Measurements from ENCODE around the gene TAF4B.

TAF4B gene

DNA sequence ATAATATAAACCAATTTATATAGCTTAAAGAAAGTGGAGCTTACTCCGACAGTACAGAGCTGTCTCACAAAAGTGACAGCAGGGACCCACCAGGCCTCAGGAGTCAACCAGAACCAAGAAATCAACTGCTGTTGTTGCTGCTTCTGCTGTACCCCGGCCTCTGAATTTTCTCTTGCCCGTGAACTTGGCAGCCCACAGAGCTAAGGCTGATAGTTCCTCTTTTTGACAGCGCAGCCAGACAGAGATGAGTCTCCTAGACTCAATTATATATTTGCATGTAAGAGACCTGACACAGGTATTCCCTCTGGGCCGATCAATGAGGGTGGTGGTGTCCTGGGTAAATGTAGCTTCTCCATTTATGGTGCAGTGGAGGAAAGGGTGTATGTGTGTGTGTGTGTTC is 212.7 kb downstream of the TAF4B start:
- no peaks in the 10 kb centered on the region for H3K36me3 Mint-ChIP-seq (ENCODE audit: insufficient read depth)
- H3K9me3 Mint-ChIP-seq = no peaks in the 10 kb centered on the region
- H3K4me1 Mint-ChIP-seq (ENCODE audit: low read depth in 2 of 2) = no peaks in the 10 kb centered on the region
- no peak overlapping the region for H3K27ac Mint-ChIP-seq
- ATAC-seq (replicated peaks) (no peak), DNase-seq (no peak)
- peaks cover 29 to 30% of the 10 kb centered on the region in 2 donors for H3K27me3 Mint-ChIP-seq
- no peak overlapping the region for H3K4me3 Mint-ChIP-seq

- ATAC-seq (replicated peaks) = no peak
- H3K36me3 Mint-ChIP-seq (ENCODE audit: insufficient read depth) = no peaks in the 10 kb centered on the region
Measured at GRCh38 chr18:26439537-26439936, 213.3 kb downstream of the TAF4B start.

GRCh38 chr18:26440644-26441043 is 214.4 kb downstream of the TAF4B start:
- H3K27ac Mint-ChIP-seq = no peak overlapping the region
- no peaks in the 10 kb centered on the region for H3K9me3 Mint-ChIP-seq
- ATAC-seq (replicated peaks) = no peak
- no peak overlapping the region for H3K4me3 Mint-ChIP-seq
- no peak for DNase-seq
- H3K27me3 Mint-ChIP-seq = peaks cover 34 to 35% of the 10 kb centered on the region in 2 donors
- H3K4me1 Mint-ChIP-seq (ENCODE audit: low read depth in 2 of 2) = no peaks in the 10 kb centered on the region
- no peaks in the 10 kb centered on the region for H3K36me3 Mint-ChIP-seq (ENCODE audit: insufficient read depth)

More at GRCh38 chr18:26439537-26439936, 213.3 kb downstream of the TAF4B start:
- Mint-ChIP-seq H3K9me3 (no peaks in the 10 kb centered on the region), H3K4me1 (ENCODE audit: low read depth in 2 of 2) (no peaks in the 10 kb centered on the region), H3K27me3 (peaks cover 29 to 30% of the 10 kb centered on the region in 2 donors), H3K4me3 (no peak overlapping the region), H3K27ac (no peak overlapping the region)
- DNase-seq = no peak

All from effector memory CD8-positive, alpha-beta T cell (primary cell).